HEK293T (cell line): ENCODE data around the gene SCYL2.
"Not testable (repeated sequence)": the region's sequence is repeated elsewhere in the genome, so short reads cannot be mapped to it uniquely, and the experiment has no call there.

ENCODE experiments used
- BHLHE40 ChIP-seq: fragments of 450-650 bp; IDR thresholded peaks from 2 replicates; pipeline ENCODE4 v1.6.1; 2016; ENCODE audit warnings: mild to moderate bottlenecking, moderate library complexity, borderline replicate concordance
- CTBP1 ChIP-seq: fragments of 450-650 bp; IDR thresholded peaks from 2 replicates; pipeline ENCODE4 v1.6.1; 2016; ENCODE audit warnings: borderline replicate concordance
- FOXA1 ChIP-seq: fragments of 450-650 bp; IDR thresholded peaks from 2 replicates; pipeline ENCODE4 v1.6.1; 2016; ENCODE audit warnings: mild to moderate bottlenecking
- FOXM1 ChIP-seq: fragments of 450-650 bp; IDR thresholded peaks from 2 replicates; pipeline ENCODE4 v1.6.1; 2017; ENCODE audit warnings: mild to moderate bottlenecking, borderline replicate concordance
- HDGF ChIP-seq: fragments of 450-650 bp; IDR thresholded peaks from 2 replicates; pipeline ENCODE4 v1.6.1; 2017; ENCODE audit warnings: antibody characterized with exemption, borderline replicate concordance
- PKNOX1 ChIP-seq: fragments of 450-650 bp; IDR thresholded peaks from 2 replicates; pipeline ENCODE4 v1.6.1; 2016

- TF ChIP-seq PKNOX1, FOXA1, FOXM1, CTBP1, HDGF, BHLHE40: not testable (repeated sequence)
Observed at GRCh38 chr12:100308138-100308537, 41.2 kb downstream of the SCYL2 start.
